Breast epithelium (tissue), 3 donors: ENCODE data around the gene TXNL1.

Source experiments
- CTCF ChIP-seq, 3 donors: fragments of 450-650 bp; IDR thresholded peaks; one replicate each; pipeline ENCODE4 v1.5.1; 2016 to 2017; ENCODE audit warnings: antibody characterized with exemption in 3 of 3, mild to moderate bottlenecking in 3 of 3, moderate library complexity in 3 of 3
- POLR2A ChIP-seq: fragments of 450-650 bp; IDR thresholded peaks from one replicate; pipeline ENCODE4 v1.6.1; 2016; ENCODE audit warnings: antibody characterized with exemption, mild to moderate bottlenecking, moderate library complexity
- POLR2AphosphoS5 ChIP-seq, 3 donors: sonication (generic); formaldehyde crosslinking; IDR thresholded peaks; one replicate each; pipeline ENCODE4 v1.6.1; 2017; ENCODE audit warnings: antibody characterized with exemption in 3 of 3

GRCh38 chr18:56637711-56638231, 621 bp downstream of the TXNL1 start:
- no peak for TF ChIP-seq CTCF (IDR thresholded peaks at IDR 0.05)
- no peak for TF ChIP-seq POLR2A
- TF ChIP-seq POLR2AphosphoS5 (IDR thresholded peaks at IDR 0.05) = no peak
